Loucy (cell line): ENCODE results near the gene IL36RN.

Experiments
- H2AFZ ChIP-seq: fragments of 200-600 bp; sonication (generic); 2 replicates; pipeline ENCODE4 v1.6.0; 2016; ENCODE audit warnings: antibody characterized with exemption, mild to moderate bottlenecking, low read length, moderate library complexity
- H3F3A ChIP-seq: fragments of 200-600 bp; 2 replicates; pipeline ENCODE4 v1.6.0; 2016; ENCODE audit warnings: antibody characterized with exemption, low read depth, mild to moderate bottlenecking
- H3K27me3 ChIP-seq: fragments of 200-600 bp; sonication (generic); 2 replicates; pipeline ENCODE4 v1.6.1; 2014; ENCODE audit warnings: low read length, mild to moderate bottlenecking; ENCODE audit not compliant: insufficient read depth, poor library complexity, severe bottlenecking
- H3K36me3 ChIP-seq: fragments of 200-600 bp; sonication (generic); 2 replicates; pipeline ENCODE4 v1.6.1; 2016; ENCODE audit warnings: low read length; ENCODE audit not compliant: insufficient read depth
- H3K4me1 ChIP-seq: fragments of 200-600 bp; sonication (generic); 2 replicates; pipeline ENCODE4 v1.5.1; 2014; ENCODE audit warnings: low read length, mild to moderate bottlenecking; ENCODE audit not compliant: insufficient read depth, poor library complexity, severe bottlenecking
- H3K4me2 ChIP-seq: fragments of 200-600 bp; sonication (generic); 2 replicates; pipeline ENCODE4 v1.6.0; 2014; ENCODE audit warnings: antibody characterized with exemption, low read length, low read depth, mild to moderate bottlenecking; ENCODE audit not compliant: poor library complexity, severe bottlenecking
- H3K4me3 ChIP-seq: fragments of 200-600 bp; sonication (generic); 2 replicates; pipeline ENCODE4 v1.5.1; 2014; ENCODE audit warnings: low read length, mild to moderate bottlenecking, mixed read lengths; ENCODE audit not compliant: poor library complexity, severe bottlenecking
- H3K79me2 ChIP-seq: fragments of 200-600 bp; sonication (generic); 2 replicates; pipeline ENCODE4 v1.6.1; 2014; ENCODE audit warnings: low read length; ENCODE audit not compliant: insufficient read depth
- H3K9ac ChIP-seq: fragments of 200-600 bp; sonication (generic); 2 replicates; pipeline ENCODE4 v1.6.0; 2014; ENCODE audit warnings: mild to moderate bottlenecking, low read depth, low read length, moderate library complexity; ENCODE audit not compliant: poor library complexity, severe bottlenecking
- H3K9me2 ChIP-seq: fragments of 200-600 bp; sonication (generic); replicated peaks from 2 replicates; pipeline ENCODE4 v1.6.1; 2016; ENCODE audit warnings: low read depth, low read length, mixed read lengths
- H3K9me3 ChIP-seq: fragments of 200-600 bp; sonication (generic); 2 replicates; pipeline ENCODE4 v1.6.1; 2014; ENCODE audit warnings: mild to moderate bottlenecking, antibody characterized with exemption, low read length, low read depth; ENCODE audit not compliant: insufficient read depth
- H4K20me1 ChIP-seq: fragments of 200-600 bp; sonication (generic); 2 replicates; pipeline ENCODE4 v1.6.0; 2014; ENCODE audit warnings: antibody characterized with exemption, low read length, mild to moderate bottlenecking; ENCODE audit not compliant: insufficient read depth, poor library complexity, severe bottlenecking
- EZH2phosphoT487 ChIP-seq: fragments of 200-600 bp; IDR thresholded peaks from 2 replicates; pipeline ENCODE4 v1.6.1; 2018; ENCODE audit warnings: antibody characterized with exemption, mild to moderate bottlenecking, moderate library complexity, borderline replicate concordance
- TF ChIP-seq, protein P1 (sequence below): fragments of 200-600 bp; sonication (generic); conservative IDR thresholded peaks from 2 replicates; pipeline ENCODE4 v1.5.1; 2014; ENCODE audit warnings: mild to moderate bottlenecking, antibody characterized with exemption, low read length

IL36RN gene

DNA sequence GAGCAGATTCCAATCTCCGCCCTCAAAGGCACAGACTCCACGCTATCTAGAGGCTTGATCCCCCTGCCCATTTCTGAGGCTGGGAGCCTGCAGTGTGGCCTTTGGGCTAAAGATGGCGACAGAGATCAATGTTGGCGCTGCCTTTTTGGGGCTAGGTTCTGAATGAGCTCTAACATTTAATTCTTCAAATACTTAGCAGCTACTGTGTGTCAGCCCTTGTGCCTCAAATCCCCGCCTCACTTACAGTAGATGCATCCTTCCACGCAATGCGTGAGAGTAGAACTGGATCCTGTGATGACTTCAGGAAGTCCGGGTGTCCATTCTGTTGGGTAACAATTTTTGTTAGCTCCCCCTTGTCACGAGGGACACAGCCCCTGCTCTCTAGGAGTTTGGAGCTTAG, 21.1 kb downstream of the IL36RN start:
- no peaks in the 10 kb centered on the region for H3K36me3 ChIP-seq
- H3F3A ChIP-seq, result no peaks in the 10 kb centered on the region
- no peak for TF ChIP-seq EZH2phosphoT487
- TF ChIP-seq, protein P1, sequence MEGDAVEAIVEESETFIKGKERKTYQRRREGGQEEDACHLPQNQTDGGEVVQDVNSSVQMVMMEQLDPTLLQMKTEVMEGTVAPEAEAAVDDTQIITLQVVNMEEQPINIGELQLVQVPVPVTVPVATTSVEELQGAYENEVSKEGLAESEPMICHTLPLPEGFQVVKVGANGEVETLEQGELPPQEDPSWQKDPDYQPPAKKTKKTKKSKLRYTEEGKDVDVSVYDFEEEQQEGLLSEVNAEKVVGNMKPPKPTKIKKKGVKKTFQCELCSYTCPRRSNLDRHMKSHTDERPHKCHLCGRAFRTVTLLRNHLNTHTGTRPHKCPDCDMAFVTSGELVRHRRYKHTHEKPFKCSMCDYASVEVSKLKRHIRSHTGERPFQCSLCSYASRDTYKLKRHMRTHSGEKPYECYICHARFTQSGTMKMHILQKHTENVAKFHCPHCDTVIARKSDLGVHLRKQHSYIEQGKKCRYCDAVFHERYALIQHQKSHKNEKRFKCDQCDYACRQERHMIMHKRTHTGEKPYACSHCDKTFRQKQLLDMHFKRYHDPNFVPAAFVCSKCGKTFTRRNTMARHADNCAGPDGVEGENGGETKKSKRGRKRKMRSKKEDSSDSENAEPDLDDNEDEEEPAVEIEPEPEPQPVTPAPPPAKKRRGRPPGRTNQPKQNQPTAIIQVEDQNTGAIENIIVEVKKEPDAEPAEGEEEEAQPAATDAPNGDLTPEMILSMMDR, result peak; percentile 89

GRCh38 chr2:113081488-113082210, 22.7 kb downstream of the IL36RN start:
- Histone ChIP-seq H3K79me2 (no peaks in the 10 kb centered on the region), H4K20me1 (no peaks in the 10 kb centered on the region), H2AFZ (no peak overlapping the region), H3K4me2 (no peak overlapping the region), H3F3A (no peaks in the 10 kb centered on the region), H3K4me1 (no peaks in the 10 kb centered on the region), H3K36me3 (no peaks in the 10 kb centered on the region), H3K9me2 (no peaks in the 10 kb centered on the region), H3K9me3 (no peaks in the 10 kb centered on the region), H3K9ac (no peak overlapping the region), H3K27me3 (no peaks in the 10 kb centered on the region), H3K4me3 (no peak overlapping the region)
- no peak for TF ChIP-seq EZH2phosphoT487
- TF ChIP-seq, protein P1, result no peak

More for the DNA sequence above, 21.1 kb downstream of the IL36RN start:
- no peaks in the 10 kb centered on the region for H3K27me3 ChIP-seq
- H3K4me3 ChIP-seq, result no peak overlapping the region
- H3K9me3 ChIP-seq, result no peaks in the 10 kb centered on the region
- H3K9ac ChIP-seq, result no peak overlapping the region
- no peaks in the 10 kb centered on the region for H3K79me2 ChIP-seq
- no peak overlapping the region for H3K4me2 ChIP-seq
- H3K9me2 ChIP-seq, result no peaks in the 10 kb centered on the region
- H3K4me1 ChIP-seq, result no peaks in the 10 kb centered on the region
- H2AFZ ChIP-seq, result no peak overlapping the region
- no peaks in the 10 kb centered on the region for H4K20me1 ChIP-seq

- TF ChIP-seq EZH2phosphoT487, result no peak
- TF ChIP-seq, protein P1, result no peak
- no peak overlapping the region for H3K4me2 ChIP-seq
Measured at GRCh38 chr2:113083296-113083695, 24.3 kb downstream of the IL36RN start.

More at GRCh38 chr2:113083296-113083695, 24.3 kb downstream of the IL36RN start:
- no peaks in the 10 kb centered on the region for H3K4me1 ChIP-seq
- H3K9me2 ChIP-seq, result no peaks in the 10 kb centered on the region
- no peaks in the 10 kb centered on the region for H3K27me3 ChIP-seq
- H3F3A ChIP-seq, result no peaks in the 10 kb centered on the region
- no peaks in the 10 kb centered on the region for H3K36me3 ChIP-seq
- H4K20me1 ChIP-seq, result no peaks in the 10 kb centered on the region
- no peak overlapping the region for H3K4me3 ChIP-seq
- no peaks in the 10 kb centered on the region for H3K79me2 ChIP-seq
- no peak overlapping the region for H3K9ac ChIP-seq
- no peak overlapping the region for H2AFZ ChIP-seq
- H3K9me3 ChIP-seq, result no peaks in the 10 kb centered on the region
